Esophagus squamous epithelium (tissue), 5 donors: ENCODE measurements around the gene CAMK1G. TPM values are rescaled to one million over a fixed set of nuclear protein-coding genes. Genes with fewer than 3 reads are reported as not detected.

Experiments used
- DNase-seq: peaks from one replicate; lab custom pipeline; 2025; lab: John Stamatoyannopoulos, UW
- H3K27ac ChIP-seq, 4 donors: fragments of 200-600 bp; sonication (generic); one replicate each; pipeline ENCODE4 v1.5.1; 2016 to 2019; ENCODE audit warnings: mild to moderate bottlenecking in 1 of 4
- H3K27me3 ChIP-seq, 4 donors: fragments of 200-600 bp; sonication (generic); 1 replicate in 3 of 4; 2 replicates in 1 of 4; pipeline versions ENCODE4 v1.5.1 to v1.6.0; 2017 to 2021; ENCODE audit warnings: antibody characterized with exemption in 1 of 4
- H3K36me3 ChIP-seq, 3 donors: fragments of 200-600 bp; sonication (generic); one replicate each; pipeline ENCODE4 v1.5.1; 2016 to 2019
- H3K4me1 ChIP-seq, 3 donors: fragments of 200-600 bp; sonication (generic); one replicate each; pipeline ENCODE4 v1.5.1; 2017 to 2019
- H3K4me3 ChIP-seq, 4 donors: fragments of 200-600 bp; sonication (generic); 1 replicate in 3 of 4; 2 replicates in 1 of 4; pipeline ENCODE4 v1.5.1; 2016 to 2019; ENCODE audit warnings: mild to moderate bottlenecking in 2 of 4, moderate library complexity in 1 of 4
- H3K9me3 ChIP-seq, 3 donors: fragments of 200-600 bp; sonication (generic); one replicate each; pipeline ENCODE4 v1.5.1; 2016 to 2019
- POLR2A ChIP-seq, 4 donors: fragments of 450-650 bp; IDR thresholded peaks; one replicate each; pipeline ENCODE4 v1.6.1; 2017; ENCODE audit warnings: antibody characterized with exemption in 4 of 4, mild to moderate bottlenecking in 4 of 4, moderate library complexity in 3 of 4
- WGBS, 2 donors: methylation state at CpG; one replicate each; pipeline ENCODE4 v1.1.5; 2018; 5-methylcytosine and 5-hydroxymethylcytosine counted together
- intact Hi-C: fragments of 100-400 bp; cut with DNase I; formaldehyde crosslinking; loops from one replicate; pipeline ENCODE4 v1.15.0; 2022
- total RNA-seq, 4 donors: library from RNA; depleted of rRNA; stranded (reverse); fragments of >200 nt; gene quantifications; one replicate each; pipeline ENCODE4 v1.1.0, GENCODE V29; 2016
- TF ChIP-seq, protein P1 (sequence below), 6 experiments: fragments of 450-650 bp in 4 of 6; fragments of 200-600 bp in 2 of 6; sonication (generic) in 2 of 6; IDR thresholded peaks; one replicate each; pipeline ENCODE4 v1.5.1; 2016 to 2019; ENCODE audit warnings: antibody characterized with exemption in 6 of 6, mild to moderate bottlenecking in 4 of 6, moderate library complexity in 4 of 6
- donor health status: DM: yes; HTN: yes; CAD: no.

Gene CAMK1G
- total RNA-seq, 4 donors from 2014 or later, result 0.19 TPM; not detected in 3

DNA sequence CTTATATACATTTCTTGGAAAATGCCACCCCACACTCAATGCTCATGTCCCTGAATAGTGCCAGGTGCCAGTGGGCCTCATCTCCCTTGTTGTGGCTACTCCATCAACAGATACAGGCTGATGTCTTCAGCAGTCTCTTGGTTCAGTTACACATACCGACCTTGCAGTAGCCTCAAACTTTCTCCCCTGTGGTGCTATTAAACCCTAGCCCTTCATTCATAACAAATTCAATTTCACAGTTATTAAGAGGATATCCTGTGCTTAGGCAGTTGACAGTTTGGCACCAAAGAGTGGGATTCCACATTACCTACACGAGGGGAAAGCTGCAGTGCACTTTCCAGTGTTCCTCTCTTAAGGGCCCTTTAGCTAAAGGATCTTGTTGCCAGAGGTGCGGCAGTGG, 35.9 kb upstream of the CAMK1G start:
- Histone ChIP-seq H3K4me1 (peaks cover 0 to 21% (median 3%) of the 10 kb centered on the region in 3 donors), H3K27me3 (no peaks in the 10 kb centered on the region), H3K4me3 (no peak overlapping the region), H3K36me3 (no peaks in the 10 kb centered on the region), H3K27ac (no peak overlapping the region), H3K9me3 (no peaks in the 10 kb centered on the region)
- no peak for TF ChIP-seq POLR2A (IDR thresholded peaks at IDR 0.05)
- TF ChIP-seq, protein P1, sequence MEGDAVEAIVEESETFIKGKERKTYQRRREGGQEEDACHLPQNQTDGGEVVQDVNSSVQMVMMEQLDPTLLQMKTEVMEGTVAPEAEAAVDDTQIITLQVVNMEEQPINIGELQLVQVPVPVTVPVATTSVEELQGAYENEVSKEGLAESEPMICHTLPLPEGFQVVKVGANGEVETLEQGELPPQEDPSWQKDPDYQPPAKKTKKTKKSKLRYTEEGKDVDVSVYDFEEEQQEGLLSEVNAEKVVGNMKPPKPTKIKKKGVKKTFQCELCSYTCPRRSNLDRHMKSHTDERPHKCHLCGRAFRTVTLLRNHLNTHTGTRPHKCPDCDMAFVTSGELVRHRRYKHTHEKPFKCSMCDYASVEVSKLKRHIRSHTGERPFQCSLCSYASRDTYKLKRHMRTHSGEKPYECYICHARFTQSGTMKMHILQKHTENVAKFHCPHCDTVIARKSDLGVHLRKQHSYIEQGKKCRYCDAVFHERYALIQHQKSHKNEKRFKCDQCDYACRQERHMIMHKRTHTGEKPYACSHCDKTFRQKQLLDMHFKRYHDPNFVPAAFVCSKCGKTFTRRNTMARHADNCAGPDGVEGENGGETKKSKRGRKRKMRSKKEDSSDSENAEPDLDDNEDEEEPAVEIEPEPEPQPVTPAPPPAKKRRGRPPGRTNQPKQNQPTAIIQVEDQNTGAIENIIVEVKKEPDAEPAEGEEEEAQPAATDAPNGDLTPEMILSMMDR (IDR thresholded peaks at IDR 0.05), result no peak
- DNase-seq, result no peak
- WGBS, 2 donors, result 69 to 81% methylated on average over 3 of the region's 3 CpGs
- intact Hi-C loops, result no loop called here

DNA sequence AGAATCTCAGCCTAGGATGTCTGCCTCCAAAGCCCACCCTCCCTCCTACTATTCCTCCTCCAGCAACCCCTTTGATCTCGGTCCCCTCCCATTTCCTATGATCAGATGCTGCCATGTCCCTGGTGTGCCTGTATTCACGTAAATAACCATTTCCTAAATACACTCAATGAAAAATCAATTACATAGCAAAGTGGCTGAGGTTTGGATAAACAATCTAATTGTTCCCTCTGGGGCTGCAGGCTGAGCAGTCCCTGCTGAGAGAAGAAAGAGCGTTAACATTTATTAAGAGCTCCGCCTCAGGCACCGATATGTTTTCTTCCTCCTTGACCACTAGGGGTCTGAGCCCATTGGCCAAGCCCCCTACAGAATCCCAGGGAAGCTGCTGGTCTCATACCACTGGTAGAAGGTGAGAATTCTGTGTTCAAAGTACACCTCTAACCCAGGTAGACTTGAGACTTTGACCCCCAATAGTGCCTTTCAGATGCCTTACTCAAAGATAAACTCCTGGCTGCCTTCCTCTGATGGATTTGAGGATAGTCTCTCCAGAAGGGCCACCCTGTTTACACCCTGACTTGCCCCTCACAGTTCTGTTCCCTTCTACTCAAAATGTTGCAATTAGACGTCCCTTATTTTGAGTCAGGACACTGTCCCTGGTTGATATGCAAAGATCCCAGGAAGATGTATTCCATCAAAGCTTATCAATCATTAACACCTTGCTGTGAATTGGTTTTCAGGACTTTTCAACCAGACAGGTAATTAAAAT, 33.9 kb upstream of the CAMK1G start:
- Histone ChIP-seq H3K27ac (no peak overlapping the region), H3K9me3 (no peaks in the 10 kb centered on the region), H3K4me3 (no peak overlapping the region), H3K27me3 (no peaks in the 10 kb centered on the region), H3K36me3 (no peaks in the 10 kb centered on the region), H3K4me1 (peaks cover 0 to 15% (median 3%) of the 10 kb centered on the region in 3 donors)
- no peak for DNase-seq
- intact Hi-C loops, result no loop called here
- 51 to 69% methylated on average over 6 of the region's 6 CpGs for WGBS, 2 donors
- no peak for TF ChIP-seq POLR2A (IDR thresholded peaks at IDR 0.05)
- TF ChIP-seq, protein P1 (IDR thresholded peaks at IDR 0.05), result no peak

DNA sequence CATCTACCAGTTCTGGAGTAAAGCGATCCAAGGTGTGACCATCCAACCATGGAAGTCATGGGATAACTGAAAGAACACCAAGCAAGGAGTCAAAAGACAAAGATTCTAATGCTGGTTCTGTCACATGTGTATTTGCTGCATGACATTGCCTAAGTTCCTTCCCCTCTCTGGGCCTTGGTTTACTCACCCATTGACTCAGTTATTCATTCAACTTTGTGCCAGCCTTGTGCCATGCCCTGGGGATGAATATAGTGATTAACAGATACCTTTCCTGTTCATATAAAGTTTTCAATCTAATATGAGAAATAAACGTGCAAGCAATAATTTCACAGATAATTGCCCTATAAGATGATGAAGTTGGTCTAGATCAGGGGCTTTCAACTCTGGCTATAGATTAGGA, 33.0 kb upstream of the CAMK1G start:
- no peak for TF ChIP-seq POLR2A (IDR thresholded peaks at IDR 0.05)
- TF ChIP-seq, protein P1 (IDR thresholded peaks at IDR 0.05), result no peak
- intact Hi-C loops, result no loop called here
- no peaks in the 10 kb centered on the region for H3K9me3 ChIP-seq
- no peak for DNase-seq
- H3K4me1 ChIP-seq, result peaks cover 0 to 15% (median 3%) of the 10 kb centered on the region in 3 donors
- H3K27ac ChIP-seq, result no peak overlapping the region
- 25 to 68% methylated on average over 1 to 2 of the region's 2 CpGs for WGBS, 2 donors
- H3K4me3 ChIP-seq, result no peak overlapping the region
- no peaks in the 10 kb centered on the region for H3K27me3 ChIP-seq
- no peaks in the 10 kb centered on the region for H3K36me3 ChIP-seq

DNA sequence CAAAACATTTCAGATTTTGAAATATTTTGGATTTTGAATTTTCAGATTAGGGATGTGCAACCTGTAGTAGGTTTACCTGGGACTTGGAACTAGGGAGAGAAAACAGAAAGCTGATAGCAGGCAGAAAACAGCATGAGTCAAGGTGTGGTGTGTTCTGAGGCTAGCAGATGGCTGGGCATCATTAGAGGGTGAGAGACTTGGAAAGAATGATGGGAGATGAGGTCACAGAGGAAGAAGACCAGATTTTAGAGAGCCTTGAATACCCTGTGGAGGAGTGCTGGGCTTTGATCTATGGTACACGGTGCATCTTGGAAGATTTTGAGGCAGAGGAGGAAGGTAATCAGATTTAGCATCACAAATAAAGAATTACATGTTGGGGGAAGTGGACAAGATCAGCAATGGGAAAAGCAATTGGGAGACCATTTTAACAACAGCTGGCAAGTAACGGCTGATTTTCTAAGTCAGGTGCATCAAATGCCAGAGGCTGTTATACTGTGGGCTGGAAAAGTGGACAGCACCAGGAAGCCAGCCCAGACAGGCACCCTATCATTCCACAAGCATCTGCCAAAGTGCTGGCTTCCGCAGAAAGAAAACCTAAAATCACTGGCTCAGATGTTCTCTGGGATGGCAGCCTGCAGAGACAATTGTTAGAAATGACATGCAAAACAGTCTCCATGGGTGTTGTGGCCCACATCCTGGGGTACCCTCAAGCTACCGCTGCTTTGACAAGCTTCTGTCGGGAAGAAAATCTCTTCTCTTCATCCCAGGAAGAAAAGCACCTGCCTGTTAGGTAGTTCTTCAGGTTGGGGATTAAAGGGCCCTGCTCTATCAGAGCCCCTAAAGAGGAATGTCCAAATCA, 30.9 kb upstream of the CAMK1G start:
- WGBS, 2 donors, result 23 to 50% methylated on average over 3 to 5 of the region's 5 CpGs
- Histone ChIP-seq H3K27me3 (no peaks in the 10 kb centered on the region), H3K27ac (no peak overlapping the region), H3K36me3 (no peaks in the 10 kb centered on the region), H3K4me1 (peaks cover 0 to 10% (median 0%) of the 10 kb centered on the region in 3 donors), H3K9me3 (no peaks in the 10 kb centered on the region), H3K4me3 (no peak overlapping the region)
- DNase-seq, result no peak
- no peak for TF ChIP-seq POLR2A (IDR thresholded peaks at IDR 0.05)
- TF ChIP-seq, protein P1 (IDR thresholded peaks at IDR 0.05), result no peak
- intact Hi-C loops, result no loop called here
